Measurements from ENCODE around the gene GTSF1L.

DNA sequence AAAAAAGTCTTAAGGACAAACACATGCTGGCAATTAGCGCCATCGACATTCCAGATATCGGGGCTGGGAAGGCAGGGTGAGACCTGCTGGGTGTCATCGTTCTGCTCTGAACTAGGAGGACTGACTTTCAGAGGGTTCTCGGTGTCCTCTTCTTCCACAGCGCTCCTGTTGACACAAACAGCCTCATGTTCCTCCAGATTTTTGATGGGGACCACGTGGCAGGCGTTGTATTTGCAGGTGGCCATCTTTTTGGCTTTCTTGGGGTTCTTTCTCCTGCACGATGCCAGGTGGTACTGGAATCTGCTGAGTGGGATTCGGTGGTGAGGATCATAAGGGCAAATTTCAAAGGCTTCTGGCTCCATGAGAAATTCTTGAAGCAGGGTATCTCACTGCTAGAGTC, 469 bp downstream of the GTSF1L start:
- TF ChIP-seq, protein P1, sequence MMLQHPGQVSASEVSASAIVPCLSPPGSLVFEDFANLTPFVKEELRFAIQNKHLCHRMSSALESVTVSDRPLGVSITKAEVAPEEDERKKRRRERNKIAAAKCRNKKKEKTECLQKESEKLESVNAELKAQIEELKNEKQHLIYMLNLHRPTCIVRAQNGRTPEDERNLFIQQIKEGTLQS (IDR thresholded peaks at IDR 0.05) = no peak
- TF ChIP-seq, protein P2, sequence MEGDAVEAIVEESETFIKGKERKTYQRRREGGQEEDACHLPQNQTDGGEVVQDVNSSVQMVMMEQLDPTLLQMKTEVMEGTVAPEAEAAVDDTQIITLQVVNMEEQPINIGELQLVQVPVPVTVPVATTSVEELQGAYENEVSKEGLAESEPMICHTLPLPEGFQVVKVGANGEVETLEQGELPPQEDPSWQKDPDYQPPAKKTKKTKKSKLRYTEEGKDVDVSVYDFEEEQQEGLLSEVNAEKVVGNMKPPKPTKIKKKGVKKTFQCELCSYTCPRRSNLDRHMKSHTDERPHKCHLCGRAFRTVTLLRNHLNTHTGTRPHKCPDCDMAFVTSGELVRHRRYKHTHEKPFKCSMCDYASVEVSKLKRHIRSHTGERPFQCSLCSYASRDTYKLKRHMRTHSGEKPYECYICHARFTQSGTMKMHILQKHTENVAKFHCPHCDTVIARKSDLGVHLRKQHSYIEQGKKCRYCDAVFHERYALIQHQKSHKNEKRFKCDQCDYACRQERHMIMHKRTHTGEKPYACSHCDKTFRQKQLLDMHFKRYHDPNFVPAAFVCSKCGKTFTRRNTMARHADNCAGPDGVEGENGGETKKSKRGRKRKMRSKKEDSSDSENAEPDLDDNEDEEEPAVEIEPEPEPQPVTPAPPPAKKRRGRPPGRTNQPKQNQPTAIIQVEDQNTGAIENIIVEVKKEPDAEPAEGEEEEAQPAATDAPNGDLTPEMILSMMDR (IDR thresholded peaks at IDR 0.05; ENCODE audit: low read depth, low read length, missing input control) = no peak
- TF ChIP-seq MAX (IDR thresholded peaks at IDR 0.05) (no peak), FOXA1 (IDR thresholded peaks at IDR 0.05) (no peak)
